ENCODE measurements around the gene MAP3K8. TPM values are rescaled to one million over a fixed set of nuclear protein-coding genes. Genes with fewer than 3 reads are reported as not detected.

Gene MAP3K8
- total and polyA plus RNA-seq, 2 of the 8 experiments (the other 6 are each of a cell fraction or from before 2014, with no cell fraction given), result 5.6 to 6.0 TPM

- 38% methylated on average over 8 of the region's 8 CpGs; no CpG with 5 or more reads in 1 of the 2 experiments for WGBS, 2 experiments (ENCODE audit: extremely low coverage in 1 of 2, insufficient coverage in 1 of 2, insufficient read length in 1 of 2, insufficient replicate concordance in 2 of 2, low coverage in 1 of 2, low lambda C conversion rate in 2 of 2, missing lambda C conversion rate in 1 of 2)
- Histone ChIP-seq H3K9ac (replicated peaks in 1 of 4; ENCODE audit: extremely low read depth in 1 of 4, low read depth in 3 of 4, low read length in 3 of 4) (no peak overlapping the region), H3K4me3 (ENCODE audit: extremely low read depth in 1 of 4, insufficient read depth in 2 of 4, low read depth in 3 of 4, low read length in 4 of 4) (no peak overlapping the region), H3K56ac (replicated peaks; ENCODE audit: insufficient read length, low read depth, low read length) (no peak overlapping the region), H3K4ac (replicated peaks; ENCODE audit: insufficient read length, low read depth, low read length) (no peak overlapping the region), H4K5ac (ENCODE audit: insufficient read length, low read depth, low read length) (no peak overlapping the region), H2AK5ac (ENCODE audit: low read depth, low read length) (no peak overlapping the region), H3K27me3 (replicated peaks in 1 of 4; ENCODE audit: control insufficient read depth in 3 of 4, extremely low read depth in 1 of 4, insufficient read depth in 3 of 4, low read length in 3 of 4) (no peaks in the 10 kb centered on the region), H3K79me1 (ENCODE audit: low read depth, low read length) (no peaks in the 10 kb centered on the region), H3K36me3 (ENCODE audit: control insufficient read depth in 2 of 4, insufficient read depth in 4 of 4, low read length in 3 of 4) (no peaks in the 10 kb centered on the region), H4K8ac (ENCODE audit: extremely low read depth, insufficient read depth, low read length) (no peak overlapping the region), H3K23me2 (ENCODE audit: low read depth, low read length) (no peaks in the 10 kb centered on the region), H2BK5ac (ENCODE audit: low read depth, low read length) (peak overlapping the region; percentile 71; the same call in 1 of the 2 replicates), H3K4me2 (ENCODE audit: insufficient read depth in 1 of 2, low read depth in 2 of 2, low read length in 2 of 2) (peak overlapping the region; percentile 26 to 30), H3K9me3 (ENCODE audit: insufficient read depth in 2 of 2, low read depth in 1 of 2, low read length in 1 of 2) (no peaks in the 10 kb centered on the region), H2BK12ac (ENCODE audit: low read depth, low read length) (peak overlapping the region; percentile 68; the same call in 1 of the 2 replicates), H2AFZ (ENCODE audit: low read length) (peak overlapping the region; percentile 91), H2BK15ac (ENCODE audit: low read length) (0 out of 2 replicates have a peak overlapping the region, but pooled peaks have one; percentile 63), H4K91ac (replicated peaks; ENCODE audit: insufficient read length, low read length) (peak overlapping the region; percentile 46), H2BK120ac (replicated peaks; ENCODE audit: low read depth, low read length) (peak overlapping the region; percentile 73), H3K4me1 (replicated peaks in 1 of 4; ENCODE audit: control insufficient read depth in 3 of 4, insufficient read depth in 4 of 4, low read length in 3 of 4) (peaks cover 2 to 12% (median 8%) of the 10 kb centered on the region in 4 experiments; a peak in 6 of 7 replicates), H3K79me2 (ENCODE audit: control insufficient read depth in 1 of 2, insufficient read depth in 2 of 2, low read length in 2 of 2) (no peaks in the 10 kb centered on the region), H3K14ac (ENCODE audit: insufficient read length) (no peak overlapping the region), H4K20me1 (replicated peaks in 1 of 2; ENCODE audit: control insufficient read depth in 1 of 2, insufficient read depth in 2 of 2, low read length in 2 of 2) (no peaks in the 10 kb centered on the region), H3K23ac (ENCODE audit: insufficient read length) (no peak overlapping the region), H2BK20ac (ENCODE audit: low read length) (0 out of 2 replicates have a peak overlapping the region, but pooled peaks have one; percentile 40), H3K18ac (ENCODE audit: extremely low read depth, low read length) (peak overlapping the region; percentile 10; the same call in 1 of the 2 replicates), H3K27ac (ENCODE audit: low read depth, low read length) (no peak overlapping the region)
- TF ChIP-seq CEBPB (IDR thresholded peaks at IDR 0.05; ENCODE audit: low read depth, low read length), result peak; percentile 62; the same call in 1 of the 2 replicates
- TF ChIP-seq CREB1 (IDR thresholded peaks at IDR 0.05), result no peak
- no peak for TF ChIP-seq SUZ12 (IDR thresholded peaks at IDR 0.05; ENCODE audit: low read length)
- no peak for TF ChIP-seq CHD1 (IDR thresholded peaks at IDR 0.05; ENCODE audit: low read depth, low read length)
- TF ChIP-seq TEAD4 (IDR thresholded peaks at IDR 0.05; ENCODE audit: low read depth, low read length), result peak; percentile 83
- peak in 1 of 2 experiments; percentile 55; a peak in 1 of 3 replicates for TF ChIP-seq POLR2A (IDR thresholded peaks at IDR 0.05; ENCODE audit: control extremely low read depth in 1 of 2, low read depth in 2 of 2, low read length in 2 of 2)
- TF ChIP-seq SIRT6 (IDR thresholded peaks at IDR 0.05; ENCODE audit: low read length), result no peak
- no peak for TF ChIP-seq TCF12 (IDR thresholded peaks at IDR 0.05; ENCODE audit: low read depth, low read length)
- peak; percentile 39 for FAIRE-seq
- CTCF ChIA-PET (ENCODE audit: partially characterized antibody), result interaction anchor here (0.9 to 2.6 kb wide), 7 partner anchors 10 to 168 kb away, joined by 3 to 14 read pairs (median 5); partner anchors contain the start of gene MAP3K8
- POLR2A ChIA-PET (ENCODE audit: partially characterized antibody), result interaction anchor here (1.3 to 1.8 kb wide), 3 partner anchors 9 to 12 kb away, joined by 5 to 8 read pairs (median 6); partner anchors contain the start of gene MAP3K8
- DNase-seq (ENCODE audit: low read depth in 1 of 2, low spot score in 2 of 2), result peak in 1 of 2 experiments; percentile 25
These were observed 10.9 kb upstream of the MAP3K8 start for GRCh38 chr10:30422981-30423654.

Measured in H1 (cell line).